Measurements from ENCODE around the gene POGLUT3. TPM values are rescaled to one million over a fixed set of nuclear protein-coding genes. Genes with fewer than 3 reads are reported as not detected.

POGLUT3 gene
- total RNA-seq, 1 donor from 2014 or later, result 11.2 TPM

DNA sequence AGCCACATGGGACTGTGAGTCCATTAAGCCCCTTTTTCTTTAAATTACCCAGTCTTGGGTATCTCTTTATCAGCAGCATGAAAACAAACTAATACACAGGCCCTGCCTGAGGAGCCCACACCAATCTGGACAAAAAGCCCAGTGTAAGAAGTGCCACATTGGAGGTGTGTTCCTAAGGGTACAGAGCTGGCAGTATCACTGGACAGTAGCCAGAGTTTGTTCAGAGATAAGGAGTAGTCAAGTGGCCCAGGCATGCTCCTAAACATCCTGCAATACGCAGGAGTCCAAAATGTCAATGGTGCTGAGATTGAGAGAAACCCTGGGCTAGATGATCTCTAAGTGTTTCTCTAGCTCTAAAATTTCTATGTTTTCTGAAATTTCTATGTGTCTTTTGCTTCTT, 27.0 kb upstream of the POGLUT3 start:
- TF ChIP-seq, protein P1, sequence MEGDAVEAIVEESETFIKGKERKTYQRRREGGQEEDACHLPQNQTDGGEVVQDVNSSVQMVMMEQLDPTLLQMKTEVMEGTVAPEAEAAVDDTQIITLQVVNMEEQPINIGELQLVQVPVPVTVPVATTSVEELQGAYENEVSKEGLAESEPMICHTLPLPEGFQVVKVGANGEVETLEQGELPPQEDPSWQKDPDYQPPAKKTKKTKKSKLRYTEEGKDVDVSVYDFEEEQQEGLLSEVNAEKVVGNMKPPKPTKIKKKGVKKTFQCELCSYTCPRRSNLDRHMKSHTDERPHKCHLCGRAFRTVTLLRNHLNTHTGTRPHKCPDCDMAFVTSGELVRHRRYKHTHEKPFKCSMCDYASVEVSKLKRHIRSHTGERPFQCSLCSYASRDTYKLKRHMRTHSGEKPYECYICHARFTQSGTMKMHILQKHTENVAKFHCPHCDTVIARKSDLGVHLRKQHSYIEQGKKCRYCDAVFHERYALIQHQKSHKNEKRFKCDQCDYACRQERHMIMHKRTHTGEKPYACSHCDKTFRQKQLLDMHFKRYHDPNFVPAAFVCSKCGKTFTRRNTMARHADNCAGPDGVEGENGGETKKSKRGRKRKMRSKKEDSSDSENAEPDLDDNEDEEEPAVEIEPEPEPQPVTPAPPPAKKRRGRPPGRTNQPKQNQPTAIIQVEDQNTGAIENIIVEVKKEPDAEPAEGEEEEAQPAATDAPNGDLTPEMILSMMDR (IDR thresholded peaks at IDR 0.05; ENCODE audit: insufficient read depth, low read length, poor library complexity, severe bottlenecking), result no peak
- Histone ChIP-seq H3K36me3 (ENCODE audit: control insufficient read depth, insufficient read depth, low read length) (no peaks in the 10 kb centered on the region), H3K27me3 (ENCODE audit: control insufficient read depth, insufficient read depth, low read length) (no peaks in the 10 kb centered on the region), H3K4me3 (ENCODE audit: low read depth, low read length) (no peak overlapping the region)
- DNase-seq (ENCODE audit: low read depth), result no peak

DNA sequence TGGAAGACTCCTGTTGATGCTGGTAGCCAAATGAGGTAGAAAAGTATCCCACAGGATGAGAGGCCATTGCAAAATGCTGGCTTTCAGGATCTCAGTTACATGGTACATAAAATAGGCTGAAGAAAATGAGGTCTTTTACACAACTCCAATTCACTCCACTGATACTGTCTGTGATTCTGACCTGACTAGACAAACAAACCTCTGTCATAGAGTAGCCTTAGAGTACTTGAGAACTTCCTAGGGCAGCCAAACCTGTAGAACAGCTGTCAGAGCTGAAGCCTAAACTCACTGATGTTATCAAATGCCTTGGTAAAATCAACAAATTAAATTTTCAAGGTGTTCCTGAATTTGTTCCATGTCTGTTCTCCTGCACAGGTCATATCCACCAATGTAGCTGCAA, 26.2 kb upstream of the POGLUT3 start:
- DNase-seq (ENCODE audit: low read depth), result no peak
- Histone ChIP-seq H3K27me3 (ENCODE audit: control insufficient read depth, insufficient read depth, low read length) (no peaks in the 10 kb centered on the region), H3K36me3 (ENCODE audit: control insufficient read depth, insufficient read depth, low read length) (no peaks in the 10 kb centered on the region), H3K4me3 (ENCODE audit: low read depth, low read length) (no peak overlapping the region)
- TF ChIP-seq, protein P1 (IDR thresholded peaks at IDR 0.05; ENCODE audit: insufficient read depth, low read length, poor library complexity, severe bottlenecking), result no peak

DNA sequence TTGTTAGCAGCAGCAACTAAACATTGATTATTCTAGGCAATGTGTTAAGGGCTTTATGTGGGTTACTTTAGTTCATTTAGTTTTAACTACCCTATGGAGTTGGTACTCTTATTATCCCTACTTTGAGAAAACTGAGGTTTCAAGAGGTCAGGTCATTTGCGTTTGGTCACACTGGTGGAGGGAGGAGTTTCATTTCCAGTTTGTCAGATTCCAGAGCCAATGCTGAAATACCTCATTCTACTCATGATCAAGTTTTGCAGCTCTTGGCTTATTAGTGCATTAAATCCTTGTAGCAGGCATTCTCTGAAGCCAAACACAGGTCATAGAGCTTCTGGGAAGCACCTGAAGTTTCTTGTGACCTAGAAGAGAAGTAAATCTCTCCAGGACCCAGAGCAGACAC, 24.1 kb upstream of the POGLUT3 start:
- DNase-seq (ENCODE audit: low read depth), result no peak
- no peaks in the 10 kb centered on the region for H3K36me3 ChIP-seq (ENCODE audit: control insufficient read depth, insufficient read depth, low read length)
- no peaks in the 10 kb centered on the region for H3K27me3 ChIP-seq (ENCODE audit: control insufficient read depth, insufficient read depth, low read length)
- TF ChIP-seq, protein P1 (IDR thresholded peaks at IDR 0.05; ENCODE audit: insufficient read depth, low read length, poor library complexity, severe bottlenecking), result no peak
- no peak overlapping the region for H3K4me3 ChIP-seq (ENCODE audit: low read depth, low read length)

DNA sequence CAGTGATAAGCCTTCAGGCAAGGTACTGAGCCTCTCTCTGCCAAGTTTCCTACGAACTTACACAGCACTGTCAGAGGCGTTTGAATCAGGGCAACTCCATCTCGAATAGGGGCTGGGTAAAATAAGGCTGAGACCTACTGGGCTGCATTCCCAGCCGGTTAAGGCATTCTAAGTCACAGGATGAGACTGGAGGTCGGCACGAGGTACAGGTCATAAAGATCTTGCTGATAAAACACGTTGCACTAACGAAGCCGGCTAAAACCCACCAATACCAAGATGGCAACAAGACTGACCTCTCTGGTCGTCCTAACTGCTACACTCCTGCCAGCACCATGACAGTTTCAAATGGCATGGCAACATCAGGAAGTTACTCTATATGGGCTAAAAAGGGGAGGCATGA, 20.4 kb upstream of the POGLUT3 start:
- Histone ChIP-seq H3K27me3 (ENCODE audit: control insufficient read depth, insufficient read depth, low read length) (no peaks in the 10 kb centered on the region), H3K4me3 (ENCODE audit: low read depth, low read length) (no peak overlapping the region), H3K36me3 (ENCODE audit: control insufficient read depth, insufficient read depth, low read length) (no peaks in the 10 kb centered on the region)
- TF ChIP-seq, protein P1 (IDR thresholded peaks at IDR 0.05; ENCODE audit: insufficient read depth, low read length, poor library complexity, severe bottlenecking), result no peak
- no peak for DNase-seq (ENCODE audit: low read depth)

DNA sequence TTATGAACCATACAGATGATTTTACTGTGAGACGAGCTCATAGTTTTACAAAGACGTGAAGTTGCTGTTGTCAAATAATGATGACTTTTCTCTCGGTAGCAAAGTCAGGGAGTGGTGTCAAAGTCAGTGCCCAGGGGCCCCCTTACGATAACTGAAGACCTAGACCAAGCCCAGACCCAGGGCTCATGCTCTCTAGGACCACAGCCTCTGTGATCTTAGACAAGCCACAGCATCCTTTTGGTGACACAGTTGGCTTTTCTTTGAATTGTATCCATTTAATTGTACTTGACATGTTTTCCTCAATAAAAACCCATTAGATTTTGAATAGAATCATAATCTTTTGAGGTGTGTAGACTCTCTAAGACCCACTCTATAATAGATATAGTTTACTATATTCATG, 17.9 kb upstream of the POGLUT3 start:
- DNase-seq (ENCODE audit: low read depth), result no peak
- Histone ChIP-seq H3K36me3 (ENCODE audit: control insufficient read depth, insufficient read depth, low read length) (no peaks in the 10 kb centered on the region), H3K4me3 (ENCODE audit: low read depth, low read length) (no peak overlapping the region), H3K27me3 (ENCODE audit: control insufficient read depth, insufficient read depth, low read length) (no peaks in the 10 kb centered on the region)
- TF ChIP-seq, protein P1 (IDR thresholded peaks at IDR 0.05; ENCODE audit: insufficient read depth, low read length, poor library complexity, severe bottlenecking), result no peak

DNA sequence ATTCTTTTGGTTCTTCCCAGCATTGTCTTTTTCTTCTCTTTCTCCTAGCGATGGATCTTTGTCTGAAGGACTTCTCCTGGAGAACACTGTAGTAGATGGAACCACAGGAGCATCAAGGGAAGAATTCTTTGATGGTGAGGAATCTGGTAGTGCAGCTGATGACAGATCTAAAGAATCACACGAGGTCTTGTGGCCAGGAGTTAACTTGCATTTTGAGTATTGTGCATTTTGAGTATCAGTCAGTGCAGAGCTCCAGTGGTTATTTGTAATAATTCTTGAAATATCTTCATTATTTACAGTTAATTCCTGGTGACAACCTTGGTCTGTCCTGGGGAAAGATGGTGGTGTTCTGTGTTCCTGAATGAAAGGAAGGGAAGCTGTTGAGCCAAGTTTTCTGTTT, 14.5 kb upstream of the POGLUT3 start:
- no peak overlapping the region for H3K4me3 ChIP-seq (ENCODE audit: low read depth, low read length)

More for the DNA sequence above, 14.5 kb upstream of the POGLUT3 start:
- TF ChIP-seq, protein P1 (IDR thresholded peaks at IDR 0.05; ENCODE audit: insufficient read depth, low read length, poor library complexity, severe bottlenecking), result no peak
- DNase-seq (ENCODE audit: low read depth), result no peak
- H3K36me3 ChIP-seq (ENCODE audit: control insufficient read depth, insufficient read depth, low read length), result no peaks in the 10 kb centered on the region
- H3K27me3 ChIP-seq (ENCODE audit: control insufficient read depth, insufficient read depth, low read length), result no peaks in the 10 kb centered on the region
